GM19395 (cell line): ENCODE data around the gene MAP3K3.

Source experiments
- ATAC-seq: cut with Tn5 transposase; IDR thresholded peaks from one replicate; pipeline ENCODE4 v1.9.1; 2021; ENCODE audit warnings: mild to moderate bottlenecking, moderate library complexity; ENCODE audit not compliant: unreplicated experiment

The MAP3K3 gene

DNA sequence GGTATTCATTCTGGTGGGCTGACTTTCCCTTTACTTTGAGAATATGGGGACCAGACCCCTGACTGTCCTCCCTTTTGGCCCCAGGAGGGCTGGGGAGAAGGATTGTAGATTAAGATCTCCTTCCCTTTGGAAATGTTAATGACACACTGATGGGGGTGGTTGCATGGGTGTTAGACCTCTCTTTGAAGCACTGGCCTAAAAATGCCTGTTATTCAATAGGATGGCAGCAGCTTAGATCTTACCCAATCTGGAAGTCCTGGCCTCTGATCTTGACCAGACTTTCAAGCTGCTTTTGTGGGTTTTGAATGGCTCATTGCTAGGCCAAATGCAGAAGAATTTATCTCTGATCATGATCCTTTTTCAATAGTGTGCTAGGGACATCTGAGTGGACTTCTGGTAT is 25.7 kb downstream of the MAP3K3 start:
- ATAC-seq: no peak

GRCh38 chr17:63649813-63650212 is 27.6 kb downstream of the MAP3K3 start:
- ATAC-seq: no peak

GRCh38 chr17:63652106-63652505 is 29.9 kb downstream of the MAP3K3 start:
- no peak for ATAC-seq

DNA sequence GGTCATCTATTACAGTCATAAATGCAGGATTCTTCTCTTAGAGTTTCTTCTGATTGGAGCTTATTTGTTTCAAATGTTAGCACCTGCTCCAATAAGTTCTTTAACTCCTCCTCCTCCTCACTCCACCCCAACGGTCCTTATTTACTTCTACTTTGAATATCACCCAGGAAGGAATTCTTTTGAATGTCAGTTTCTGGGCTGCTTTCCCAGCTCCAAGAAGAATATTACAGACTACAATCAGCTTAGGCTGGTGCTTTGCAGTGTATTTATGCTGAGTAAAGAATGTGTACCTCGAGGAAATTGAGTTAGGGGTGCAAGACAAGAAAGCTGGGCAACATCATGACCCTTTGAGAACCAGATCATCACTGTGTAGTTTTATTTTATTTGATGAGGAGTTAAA is 30.8 kb downstream of the MAP3K3 start:
- ATAC-seq: no peak

DNA sequence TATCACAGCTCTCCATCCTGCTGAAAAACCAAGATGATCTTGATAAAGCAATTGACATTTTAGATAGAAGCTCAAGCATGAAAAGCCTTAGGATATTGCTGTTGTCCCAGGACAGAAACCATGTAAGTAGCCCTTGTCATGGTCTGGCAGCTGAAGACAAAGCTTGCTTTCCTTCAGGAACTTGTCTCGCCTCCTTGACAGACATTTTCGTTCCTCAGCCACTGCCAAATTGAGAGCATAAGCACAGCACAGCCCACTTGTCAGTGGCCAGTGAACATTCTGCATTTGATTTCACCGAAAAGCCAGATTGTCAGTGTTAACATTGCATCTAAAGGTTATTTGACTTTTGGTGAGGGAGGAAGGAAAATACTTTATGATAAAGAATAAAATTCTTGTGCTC is 35.6 kb downstream of the MAP3K3 start:
- no peak for ATAC-seq

DNA sequence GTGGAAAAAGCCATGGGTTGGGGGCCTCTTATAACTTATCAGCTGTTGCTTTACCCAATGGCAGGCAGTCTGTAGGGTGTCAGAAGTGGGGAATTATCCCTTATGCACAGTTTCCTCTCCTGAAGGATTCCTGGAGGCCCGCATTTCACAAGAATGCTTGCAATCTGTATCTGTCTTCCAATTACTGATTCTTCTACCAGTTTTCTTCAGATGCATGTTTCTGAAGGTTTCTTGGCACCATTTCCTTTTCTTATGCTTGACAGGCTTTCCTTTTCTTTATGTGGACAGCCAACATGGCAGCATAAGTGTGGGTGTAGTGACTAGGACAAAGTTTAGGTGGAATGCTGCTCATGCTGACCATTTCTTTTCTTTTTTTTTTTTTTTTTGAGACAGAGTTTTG is 36.1 kb downstream of the MAP3K3 start:
- ATAC-seq: no peak

DNA sequence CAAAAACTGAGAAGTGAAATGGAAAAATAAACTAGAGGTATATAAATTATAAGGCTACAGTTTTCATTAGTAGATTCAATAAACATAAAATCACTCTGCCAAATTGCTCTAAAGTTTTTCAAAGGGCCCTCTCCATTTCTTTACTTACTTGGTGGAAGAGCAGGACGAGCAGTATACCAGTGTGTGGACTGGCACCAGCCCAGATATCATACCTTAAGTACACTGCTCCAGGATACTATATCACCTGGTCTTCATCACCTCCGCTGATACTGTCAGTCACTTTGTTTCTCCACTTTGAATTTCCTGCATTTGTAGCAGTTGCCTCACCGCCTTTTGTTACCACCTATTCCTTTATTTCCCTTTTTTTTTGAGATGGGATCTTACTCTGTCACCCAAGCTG is 37.6 kb downstream of the MAP3K3 start:
- ATAC-seq: no peak

- ATAC-seq: no peak
Measured at GRCh38 chr17:63665527-63666214, 43.5 kb downstream of the MAP3K3 start.

- ATAC-seq: no peak
Measured at GRCh38 chr17:63672856-63673255, 50.6 kb downstream of the MAP3K3 start.

- no peak for ATAC-seq
Measured at GRCh38 chr17:63675231-63675606, 53.0 kb downstream of the MAP3K3 start.

DNA sequence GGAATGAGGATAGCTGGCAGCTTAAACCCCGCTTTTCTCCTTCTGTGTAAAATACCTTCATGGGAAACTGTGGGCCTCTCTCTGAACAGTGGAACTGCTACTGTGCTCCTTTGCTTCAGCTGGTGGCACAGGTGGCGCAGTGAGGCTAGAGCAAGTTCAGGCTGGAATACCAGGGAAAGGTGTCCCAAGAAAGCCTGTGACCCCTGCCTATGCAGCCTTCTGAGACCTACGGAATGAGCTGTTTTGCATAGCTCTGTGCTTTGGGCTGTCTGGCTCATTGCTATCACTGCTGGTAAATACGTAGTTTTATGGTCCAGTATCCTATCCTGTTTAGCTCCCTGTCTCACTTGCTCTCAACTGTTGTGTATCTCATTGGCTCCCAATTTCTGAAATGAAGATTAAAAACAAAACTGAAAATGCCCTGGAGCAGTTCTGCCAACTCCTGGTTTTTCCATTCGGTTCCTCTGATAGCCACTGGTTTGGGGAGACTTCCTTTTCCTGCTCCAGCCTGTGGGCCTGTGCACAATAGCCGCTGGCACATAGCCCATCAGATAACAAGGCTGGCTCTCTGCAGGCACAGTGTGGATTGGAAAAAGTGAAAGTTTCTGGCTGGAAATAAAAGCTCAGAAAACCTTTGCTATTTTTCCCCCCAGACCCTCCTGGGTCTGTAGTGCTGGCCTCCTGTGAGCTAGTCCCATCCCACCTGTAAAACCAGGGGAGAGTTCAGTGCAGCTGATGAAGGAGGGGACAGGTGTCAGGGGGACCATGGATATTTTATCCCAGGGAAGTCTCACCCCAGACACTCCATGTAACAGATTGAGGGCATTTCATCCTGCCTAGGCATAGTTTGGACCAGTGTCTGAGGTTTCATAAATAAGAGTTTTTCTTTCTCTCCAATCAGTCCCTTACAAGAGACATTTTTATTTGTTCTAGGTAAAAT is 53.7 kb downstream of the MAP3K3 start:
- ATAC-seq: no peak

- no peak for ATAC-seq
Measured at GRCh38 chr17:63676584-63676983, 54.4 kb downstream of the MAP3K3 start.

DNA sequence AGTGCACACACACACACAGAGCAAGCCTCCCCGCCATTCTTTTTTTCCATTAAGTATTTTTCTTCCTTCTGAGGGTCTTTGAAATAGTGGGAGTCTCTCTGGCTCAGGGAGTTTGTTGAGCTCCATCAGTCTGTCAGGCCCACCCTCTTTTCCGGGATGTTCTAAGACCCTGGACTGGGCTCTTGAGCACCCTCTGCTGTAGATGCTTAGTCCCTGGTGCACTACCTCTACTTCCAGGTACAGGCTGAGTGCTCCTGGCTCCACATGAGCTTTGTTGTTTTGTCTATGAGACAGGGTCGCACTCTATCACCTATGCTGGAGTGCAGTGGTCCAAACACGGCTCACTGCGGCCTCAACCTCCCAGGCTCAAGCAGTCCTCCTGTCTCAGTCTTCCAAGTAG is 57.0 kb downstream of the MAP3K3 start:
- ATAC-seq: no peak

GRCh38 chr17:63680700-63681099 is 58.5 kb downstream of the MAP3K3 start:
- ATAC-seq: no peak

DNA sequence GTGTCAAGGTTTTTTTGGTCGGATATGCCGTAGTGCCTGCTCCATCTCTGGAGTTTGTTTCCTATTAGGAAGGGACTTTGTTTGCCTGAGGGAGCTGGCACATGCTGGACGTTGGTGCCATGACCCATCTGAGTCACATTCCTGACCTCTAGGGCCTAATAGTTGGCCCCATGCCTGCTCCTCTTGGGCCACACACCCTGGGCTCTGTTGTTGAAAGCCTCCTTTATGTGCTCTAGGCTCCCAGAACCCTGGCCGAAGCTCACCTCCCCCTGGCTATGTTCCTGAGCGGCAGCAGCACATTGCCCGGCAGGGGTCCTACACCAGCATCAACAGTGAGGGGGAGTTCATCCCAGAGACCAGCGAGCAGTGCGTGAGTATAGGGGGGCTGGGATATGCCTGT is 59.3 kb downstream of the MAP3K3 start:
- ATAC-seq: no peak

GRCh38 chr17:63682441-63682840 is 60.2 kb downstream of the MAP3K3 start:
- no peak for ATAC-seq

DNA sequence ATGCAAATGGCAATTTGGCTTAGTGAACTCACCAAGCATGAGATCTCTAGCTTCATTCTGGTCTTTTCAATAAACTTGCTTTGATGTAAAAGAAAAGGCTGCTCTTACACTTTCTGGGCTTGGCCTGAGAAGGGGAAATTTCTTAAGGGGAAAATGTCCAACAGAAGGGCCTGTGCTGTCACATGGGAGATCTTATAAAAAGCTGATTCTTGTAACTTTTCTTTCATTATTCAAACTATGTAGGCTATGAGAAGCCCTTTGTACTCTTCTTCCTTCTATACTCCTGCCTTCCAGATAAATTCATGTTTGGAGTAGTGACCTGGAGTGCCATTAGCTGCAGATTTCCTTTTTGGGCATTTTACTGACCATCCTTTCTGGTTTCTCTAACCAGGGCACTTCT is 60.8 kb downstream of the MAP3K3 start:
- ATAC-seq: no peak

- ATAC-seq: no peak
Measured at GRCh38 chr17:63685041-63685440, 62.8 kb downstream of the MAP3K3 start.

DNA sequence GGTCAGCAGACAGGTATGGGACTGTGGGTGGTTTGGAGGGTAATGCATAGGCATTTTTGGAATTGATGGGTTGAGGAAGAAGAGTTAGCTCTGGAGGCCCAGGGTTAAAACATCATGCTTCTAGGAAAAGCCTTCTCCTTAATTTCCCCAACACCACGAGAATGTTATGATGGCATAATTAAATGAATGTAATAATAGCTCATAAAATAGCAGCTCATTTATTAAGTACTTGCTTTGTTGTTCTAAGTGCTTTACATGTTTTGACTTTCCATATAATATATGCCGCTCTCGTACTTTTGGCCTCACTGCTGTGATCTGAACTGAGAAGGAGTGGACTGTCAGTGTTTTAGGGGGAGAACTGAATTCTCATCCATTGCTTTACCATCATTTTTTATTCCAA is 63.4 kb downstream of the MAP3K3 start:
- ATAC-seq: no peak

GRCh38 chr17:63686138-63686685 is 64.0 kb downstream of the MAP3K3 start:
- ATAC-seq: no peak

GRCh38 chr17:63688396-63689020 is 66.3 kb downstream of the MAP3K3 start:
- no peak for ATAC-seq

GRCh38 chr17:63689479-63689878 is 67.3 kb downstream of the MAP3K3 start:
- no peak for ATAC-seq
